ENCODE results near the gene OLIG1.

The OLIG1 gene

DNA sequence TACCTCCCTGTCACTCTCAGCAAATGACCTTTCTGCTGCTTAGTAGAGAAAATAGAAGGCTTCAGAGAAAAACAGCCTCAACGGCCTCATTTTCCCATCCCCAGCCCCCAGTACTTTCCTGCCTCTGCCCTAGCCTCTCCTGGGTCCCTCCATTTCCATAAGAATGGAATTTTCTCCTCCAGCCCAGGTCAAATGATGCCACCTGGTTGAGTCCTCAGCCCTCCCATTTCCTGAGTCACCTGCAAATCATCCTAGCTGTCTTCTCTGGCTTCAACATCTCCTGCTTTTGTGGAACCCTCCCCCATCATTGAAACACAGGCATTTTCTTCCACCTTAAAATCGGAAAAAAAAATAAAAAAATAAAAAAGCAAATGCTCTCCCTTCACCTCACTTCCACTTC, 35.1 kb downstream of the OLIG1 start:
- DNase-seq = no peak

- DNase-seq = no peak
These were observed 38.3 kb downstream of the OLIG1 start for GRCh38 chr21:33108228-33108627.

- no peak for DNase-seq
These were observed 39.8 kb downstream of the OLIG1 start for GRCh38 chr21:33109574-33110339.

GRCh38 chr21:33110340-33110715, 40.4 kb downstream of the OLIG1 start:
- no peak for DNase-seq

DNA sequence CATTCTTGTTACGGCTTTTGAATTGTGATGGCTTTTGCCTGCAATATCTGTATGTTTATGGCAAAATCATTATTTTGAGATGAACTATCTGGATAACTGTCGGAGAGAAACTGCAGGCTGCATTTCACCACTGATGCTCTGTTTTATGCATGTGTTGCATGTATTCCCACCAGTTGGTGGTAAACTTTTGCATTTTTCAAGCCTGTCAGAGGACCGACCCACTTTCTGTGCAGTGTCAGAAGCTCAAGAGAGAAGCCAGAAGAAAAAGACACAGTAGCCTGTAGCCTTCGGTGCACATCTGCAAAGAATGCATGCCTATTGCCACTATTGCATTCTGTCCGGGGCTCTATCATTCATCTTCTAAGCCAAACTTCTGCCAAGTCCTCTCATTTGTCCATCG, 41.6 kb downstream of the OLIG1 start:
- DNase-seq = no peak

DNA sequence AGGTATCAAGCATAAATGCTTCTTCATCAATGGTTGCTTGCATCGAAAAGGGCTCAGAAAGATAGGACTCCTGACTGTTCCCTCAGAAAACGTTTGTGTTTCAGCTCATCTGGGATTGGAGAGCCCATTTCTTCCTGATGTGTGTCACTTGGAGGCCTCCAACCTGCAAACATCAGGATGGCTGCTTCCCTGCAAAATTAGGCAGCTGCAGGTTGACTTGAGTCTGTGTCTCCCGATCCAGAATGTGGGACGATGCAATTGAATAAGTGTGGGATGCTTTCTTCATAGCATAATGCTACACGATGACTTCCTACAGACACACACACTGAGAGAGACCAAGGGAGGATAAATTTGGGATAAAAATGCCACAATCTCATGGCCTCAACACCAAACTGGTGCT, 42.2 kb downstream of the OLIG1 start:
- no peak for DNase-seq

GRCh38 chr21:33112681-33113080, 42.7 kb downstream of the OLIG1 start:
- DNase-seq = no peak

DNA sequence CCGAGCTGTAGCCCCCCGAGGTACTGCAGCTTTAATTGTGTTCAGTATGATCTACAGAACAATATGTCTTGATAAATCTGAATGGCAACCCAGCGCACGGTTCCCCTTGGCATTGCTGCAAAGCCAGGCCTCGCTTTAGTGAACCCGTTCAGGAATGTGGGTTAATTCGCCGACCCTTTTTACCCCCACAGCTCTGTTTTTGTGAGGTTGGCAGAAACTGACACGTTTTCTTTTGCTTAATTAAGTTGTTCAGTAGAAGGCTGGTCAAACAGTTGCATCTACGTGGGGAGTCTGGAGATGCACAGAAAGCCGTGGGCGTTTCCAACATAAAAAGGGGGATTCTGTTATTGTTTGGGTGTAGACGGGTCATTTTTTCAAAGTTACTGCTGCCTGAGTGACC, 43.2 kb downstream of the OLIG1 start:
- no peak for DNase-seq

DNA sequence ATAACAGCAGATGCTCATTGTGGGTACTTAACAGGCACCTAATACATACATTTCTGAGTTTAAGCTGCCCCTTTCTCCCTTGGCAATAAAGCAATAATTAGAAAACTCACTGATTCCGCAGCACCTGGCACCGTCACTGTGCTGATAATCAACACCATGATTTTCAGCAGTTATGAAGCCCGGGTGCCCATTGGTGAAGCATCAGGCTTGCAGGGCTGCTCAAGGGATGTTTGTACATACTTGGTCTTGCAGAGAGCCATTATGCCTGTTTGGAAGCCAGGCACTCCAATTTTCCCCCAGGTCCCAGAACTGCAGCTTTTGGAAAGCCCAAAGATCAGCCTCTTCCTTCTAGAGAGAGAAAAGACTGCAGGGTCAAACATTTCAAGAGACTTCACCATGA, 44.3 kb downstream of the OLIG1 start:
- DNase-seq = no peak

DNA sequence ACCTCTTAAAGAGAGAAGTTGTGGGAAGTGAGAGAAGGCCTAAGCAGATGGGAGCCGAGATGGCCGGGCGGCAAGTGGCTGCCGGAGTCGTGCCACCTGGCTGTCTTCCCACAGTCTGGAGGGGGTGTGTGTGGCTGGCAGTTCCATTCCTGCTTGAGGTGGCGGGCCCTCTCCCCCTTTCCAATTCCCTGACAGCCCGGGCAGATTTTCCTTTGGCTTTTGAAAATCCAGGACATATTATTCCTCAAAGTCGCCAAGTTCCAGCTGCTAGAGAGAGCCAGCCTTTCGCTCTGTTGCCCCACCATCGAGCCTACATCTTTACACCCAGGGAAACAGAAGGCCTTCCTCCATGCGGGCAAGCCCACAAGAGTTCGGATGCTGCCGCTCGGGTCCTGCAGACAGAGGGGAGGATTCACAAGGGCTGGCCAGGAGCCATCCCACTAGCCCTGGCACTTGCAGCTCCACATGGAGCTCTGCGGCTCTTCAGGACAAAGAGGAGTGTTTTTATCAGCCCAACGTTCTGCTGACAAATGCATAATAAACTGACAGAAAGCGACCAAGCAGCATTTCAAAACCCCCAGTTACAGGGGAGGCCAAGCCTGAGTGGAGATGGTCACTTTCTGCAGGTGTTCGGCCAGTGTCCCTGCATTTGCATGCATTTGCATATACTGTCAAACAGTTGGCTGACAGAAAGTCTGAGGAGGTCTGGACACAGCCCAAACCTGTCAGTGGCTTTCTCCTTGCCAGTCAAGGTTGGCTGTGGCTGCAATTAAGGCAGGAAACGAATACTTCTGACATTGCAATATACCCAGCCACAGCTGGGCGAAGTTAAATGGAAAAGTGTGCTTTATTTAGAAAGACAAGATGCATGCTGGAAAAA, 45.9 kb downstream of the OLIG1 start:
- no peak for DNase-seq

DNA sequence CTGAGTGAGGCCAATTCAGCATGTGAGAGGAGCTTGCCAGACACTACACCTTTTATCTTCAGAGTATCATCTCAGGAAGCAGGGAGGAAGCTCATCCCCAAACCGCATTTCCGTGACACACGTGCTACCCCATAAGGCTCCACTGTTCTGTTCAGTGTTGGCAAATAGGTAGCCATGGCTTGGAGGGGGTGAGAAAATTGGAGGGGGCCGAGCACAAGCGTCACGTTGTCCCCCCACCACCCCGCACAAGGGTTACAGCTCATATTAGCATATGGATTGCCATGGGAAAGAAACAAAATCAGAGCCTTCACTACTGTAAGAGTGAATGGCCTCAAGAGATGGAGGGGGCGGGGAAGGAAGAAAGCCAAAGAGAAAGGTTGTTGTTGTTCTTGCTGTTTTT, 46.7 kb downstream of the OLIG1 start:
- DNase-seq = no peak

DNA sequence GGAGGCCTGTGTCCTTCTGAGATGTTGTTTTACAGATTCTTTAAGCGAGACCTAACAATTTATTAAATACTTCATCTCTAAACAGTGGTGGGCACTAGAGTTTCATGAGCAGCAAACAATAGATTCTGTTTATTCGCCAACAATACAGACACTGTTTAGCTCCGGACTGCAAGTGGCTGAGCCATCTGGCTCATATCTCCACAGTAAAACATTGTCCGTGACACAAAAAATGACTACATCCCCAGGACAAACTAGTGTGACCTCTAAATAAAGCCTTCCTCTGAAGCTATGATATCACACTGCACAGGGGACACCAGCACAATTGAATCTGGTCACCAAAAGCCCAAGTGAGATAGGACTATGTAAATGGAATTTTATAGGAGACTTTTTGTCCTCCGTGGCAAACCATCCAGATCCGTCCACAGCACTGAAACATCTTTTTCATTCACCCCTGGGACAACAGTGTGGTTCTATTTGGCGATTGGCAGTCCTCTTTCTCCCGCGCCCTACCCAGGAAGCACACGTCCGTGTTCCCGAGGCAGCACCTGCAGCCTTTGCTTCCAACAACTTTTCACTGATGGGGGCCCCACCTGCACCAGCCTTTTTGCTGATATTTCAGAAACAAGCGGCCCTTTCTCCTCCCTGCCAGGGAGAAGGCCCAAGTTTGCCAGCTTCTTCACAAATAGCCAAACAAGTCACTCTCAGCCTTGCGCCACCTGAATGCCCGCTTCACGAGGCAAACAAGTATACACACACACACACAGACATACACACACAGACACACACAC, 47.4 kb downstream of the OLIG1 start:
- DNase-seq = no peak
